ENCODE measurements around the gene POU2F2. TPM values are rescaled to one million over a fixed set of nuclear protein-coding genes. Genes with fewer than 3 reads are reported as not detected.
"Not testable (repeated sequence)": the region's sequence is repeated elsewhere in the genome, so short reads cannot be mapped to it uniquely, and the experiment has no call there.

Gene POU2F2
- total RNA-seq, 1 donor from 2014 or later, result 1.2 TPM

- no peak for TF ChIP-seq CTCF (IDR thresholded peaks at IDR 0.05; ENCODE audit: borderline replicate concordance)
- Histone ChIP-seq H3K4me1 (peaks cover 15% of the 10 kb centered on the region), H3K27ac (replicated peaks) (peak overlapping the region; percentile 51), H3K4me3 (no peak overlapping the region), H3K9me3 (replicated peaks) (no peaks in the 10 kb centered on the region), H3K36me3 (no peaks in the 10 kb centered on the region), H3K27me3 (ENCODE audit: low read depth) (peaks cover 3% of the 10 kb centered on the region)
- intact Hi-C loops (cut with micrococcal nuclease), result no loop called here
- DNase-seq, result no peak
These were observed 79.9 kb downstream of the POU2F2 start for GRCh38 chr19:42052241-42052863.

GRCh38 chr19:42051166-42052115 is 80.8 kb downstream of the POU2F2 start:
- intact Hi-C loops (cut with micrococcal nuclease), result no loop called here
- DNase-seq, result no peak
- peaks cover 15% of the 10 kb centered on the region for H3K4me1 ChIP-seq
- H3K36me3 ChIP-seq, result no peaks in the 10 kb centered on the region
- H3K4me3 ChIP-seq, result no peak overlapping the region
- peaks cover 3% of the 10 kb centered on the region for H3K27me3 ChIP-seq (ENCODE audit: low read depth)
- H3K9me3 ChIP-seq (replicated peaks), result no peaks in the 10 kb centered on the region
- no peak overlapping the region for H3K27ac ChIP-seq (replicated peaks)
- no peak for TF ChIP-seq CTCF (IDR thresholded peaks at IDR 0.05; ENCODE audit: borderline replicate concordance)

- Histone ChIP-seq H3K27me3 (ENCODE audit: low read depth) (peaks cover 3% of the 10 kb centered on the region), H3K4me3 (no peak overlapping the region), H3K9me3 (replicated peaks) (no peaks in the 10 kb centered on the region), H3K4me1 (peaks cover 15% of the 10 kb centered on the region), H3K27ac (replicated peaks) (no peak overlapping the region), H3K36me3 (no peaks in the 10 kb centered on the region)
- intact Hi-C loops (cut with micrococcal nuclease), result no loop called here
- no peak for DNase-seq
- TF ChIP-seq CTCF (IDR thresholded peaks at IDR 0.05; ENCODE audit: borderline replicate concordance), result no peak
These were observed 83.3 kb downstream of the POU2F2 start for GRCh38 chr19:42048992-42049391.

GRCh38 chr19:42045575-42045974 is 86.7 kb downstream of the POU2F2 start:
- intact Hi-C loops (cut with micrococcal nuclease), result no loop called here
- Histone ChIP-seq H3K9me3 (replicated peaks) (no peaks in the 10 kb centered on the region), H3K4me3 (no peak overlapping the region), H3K27ac (replicated peaks) (no peak overlapping the region), H3K27me3 (ENCODE audit: low read depth) (no peaks in the 10 kb centered on the region), H3K4me1 (peaks cover 9% of the 10 kb centered on the region), H3K36me3 (no peaks in the 10 kb centered on the region)
- no peak for TF ChIP-seq CTCF (IDR thresholded peaks at IDR 0.05; ENCODE audit: borderline replicate concordance)
- no peak for DNase-seq

- TF ChIP-seq CTCF (IDR thresholded peaks at IDR 0.05; ENCODE audit: borderline replicate concordance), result no peak
- no peaks in the 10 kb centered on the region for H3K27me3 ChIP-seq (ENCODE audit: low read depth)
- H3K9me3 ChIP-seq (replicated peaks), result no peaks in the 10 kb centered on the region
- H3K4me3 ChIP-seq, result no peak overlapping the region
- peak overlapping the region; percentile 93 for H3K27ac ChIP-seq (replicated peaks)
- peaks cover 33% of the 10 kb centered on the region for H3K4me1 ChIP-seq
- intact Hi-C loops (cut with micrococcal nuclease), result no loop called here
- no peaks in the 10 kb centered on the region for H3K36me3 ChIP-seq
- DNase-seq, result no peak
These were observed 89.6 kb downstream of the POU2F2 start for GRCh38 chr19:42042455-42043170.

GRCh38 chr19:42040491-42040890 is 91.8 kb downstream of the POU2F2 start:
- H3K4me1 ChIP-seq, result peaks cover 38% of the 10 kb centered on the region
- H3K4me3 ChIP-seq; H3K9me3 ChIP-seq (replicated peaks); H3K27me3 ChIP-seq (ENCODE audit: low read depth); intact Hi-C loops (cut with micrococcal nuclease); H3K36me3 ChIP-seq; DNase-seq: not testable (repeated sequence)
- peak overlapping the region; percentile 93 for H3K27ac ChIP-seq (replicated peaks)

All from left ventricle myocardium inferior (tissue), 1 donor.